ENCODE results near the gene GABRP. TPM values are rescaled to one million over a fixed set of nuclear protein-coding genes. Genes with fewer than 3 reads are reported as not detected.

Gene GABRP
- total and polyA plus RNA-seq, 11 donors = 0.08 to 2.9 (median 0.23) TPM; not detected in 3

GRCh38 chr5:170848033-170848432, 64.5 kb downstream of the GABRP start:
- H3K27ac ChIP-seq = no peak overlapping the region
- intact Hi-C loops (cut with DNase I) = no loop called here

DNA sequence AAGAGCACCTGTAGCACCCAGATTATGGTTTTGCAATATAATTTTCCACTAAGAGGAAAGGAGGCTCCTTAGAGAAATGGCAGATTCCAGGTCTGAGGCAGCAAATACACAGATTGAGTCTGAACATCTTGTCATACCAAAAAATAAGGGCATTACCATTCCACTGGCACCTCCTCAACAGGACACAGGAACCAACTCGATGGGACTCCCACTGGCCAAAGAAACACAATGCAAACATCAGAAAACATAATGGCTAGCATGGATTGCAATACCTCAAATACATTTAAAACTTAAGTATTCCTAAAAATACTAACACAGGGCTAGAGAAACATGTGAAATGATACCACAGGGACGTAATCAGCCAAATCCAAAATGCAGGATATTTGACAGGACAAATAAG, 65.8 kb downstream of the GABRP start:
- Histone ChIP-seq H3K4me1 (no peaks in the 10 kb centered on the region), H3K4me3 (no peak overlapping the region), H3K27me3 (peaks cover 0 to 3% (median 0%) of the 10 kb centered on the region in 9 donors), H3K9me3 (no peaks in the 10 kb centered on the region), H3K27ac (no peak overlapping the region), H3K36me3 (no peaks in the 10 kb centered on the region)
- no peak for DNase-seq
- no peak for ATAC-seq
- 73 to 87% (median 78%) methylated on average over 2 of the region's 2 CpGs for WGBS, 4 donors
- intact Hi-C loops (cut with DNase I) = no loop called here
- no peak for TF ChIP-seq POLR2A (IDR thresholded peaks at IDR 0.05)
- no peak for TF ChIP-seq CTCF (IDR thresholded peaks at IDR 0.05)

More at GRCh38 chr5:170848033-170848432, 64.5 kb downstream of the GABRP start:
- Histone ChIP-seq H3K27me3 (peaks cover 0 to 3% (median 0%) of the 10 kb centered on the region in 9 donors), H3K4me3 (no peak overlapping the region), H3K9me3 (no peaks in the 10 kb centered on the region), H3K36me3 (no peaks in the 10 kb centered on the region), H3K4me1 (no peaks in the 10 kb centered on the region)
- TF ChIP-seq CTCF (IDR thresholded peaks at IDR 0.05) (no peak), POLR2A (IDR thresholded peaks at IDR 0.05) (no peak)
- ATAC-seq (no peak), DNase-seq (no peak)
- WGBS, 4 donors = 71 to 85% (median 78%) methylated on average over 5 of the region's 5 CpGs

DNA sequence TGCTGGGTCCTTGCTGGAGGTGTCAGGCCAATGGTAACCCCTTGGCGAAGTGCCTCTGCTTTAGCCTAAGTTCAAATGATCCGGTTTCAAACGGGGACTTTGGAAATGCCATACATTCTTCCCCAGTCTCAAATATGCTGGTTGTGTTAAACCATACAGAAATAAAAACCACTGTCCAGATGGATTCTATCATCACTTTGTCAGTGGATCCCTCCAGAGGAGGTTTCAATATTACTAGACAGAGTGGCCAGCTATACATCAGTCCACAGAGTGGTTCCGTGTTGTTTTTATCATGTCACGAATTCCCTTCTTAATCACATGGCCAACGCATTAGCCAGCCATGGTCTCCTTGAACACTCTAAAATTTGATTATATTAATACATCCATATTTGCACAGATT, 71.0 kb downstream of the GABRP start:
- Histone ChIP-seq H3K27me3 (no peaks in the 10 kb centered on the region), H3K36me3 (no peaks in the 10 kb centered on the region), H3K9me3 (peaks cover 0 to 7% (median 1%) of the 10 kb centered on the region in 12 donors), H3K27ac (no peak overlapping the region), H3K4me1 (no peaks in the 10 kb centered on the region), H3K4me3 (no peak overlapping the region)
- WGBS, 4 donors = 68 to 78% (median 71%) methylated on average over 6 of the region's 6 CpGs
- TF ChIP-seq CTCF (IDR thresholded peaks at IDR 0.05) = no peak
- TF ChIP-seq POLR2A (IDR thresholded peaks at IDR 0.05) = no peak
- no peak for DNase-seq
- ATAC-seq = no peak
- intact Hi-C loops (cut with DNase I) = no loop called here

- ATAC-seq (no peak), DNase-seq (no peak)
- TF ChIP-seq CTCF (IDR thresholded peaks at IDR 0.05) = no peak
- no peaks in the 10 kb centered on the region for H3K36me3 ChIP-seq
- whole genome bisulfite sequencing, 4 donors = 87 to 95% (median 90%) methylated on average over 2 of the region's 2 CpGs
- peaks cover 0 to 27% (median 16%) of the 10 kb centered on the region in 12 donors for H3K9me3 ChIP-seq
- intact Hi-C loops (cut with DNase I) = no loop called here
- H3K27me3 ChIP-seq = peaks cover 0 to 4% (median 0%) of the 10 kb centered on the region in 9 donors
- H3K4me3 ChIP-seq = no peak overlapping the region
- peaks cover 0 to 5% (median 0%) of the 10 kb centered on the region in 12 donors for H3K4me1 ChIP-seq
- H3K27ac ChIP-seq = no peak overlapping the region
These were observed 73.5 kb downstream of the GABRP start for GRCh38 chr5:170857066-170857465.
